ENCODE data around the gene NT5M.

NT5M gene

DNA sequence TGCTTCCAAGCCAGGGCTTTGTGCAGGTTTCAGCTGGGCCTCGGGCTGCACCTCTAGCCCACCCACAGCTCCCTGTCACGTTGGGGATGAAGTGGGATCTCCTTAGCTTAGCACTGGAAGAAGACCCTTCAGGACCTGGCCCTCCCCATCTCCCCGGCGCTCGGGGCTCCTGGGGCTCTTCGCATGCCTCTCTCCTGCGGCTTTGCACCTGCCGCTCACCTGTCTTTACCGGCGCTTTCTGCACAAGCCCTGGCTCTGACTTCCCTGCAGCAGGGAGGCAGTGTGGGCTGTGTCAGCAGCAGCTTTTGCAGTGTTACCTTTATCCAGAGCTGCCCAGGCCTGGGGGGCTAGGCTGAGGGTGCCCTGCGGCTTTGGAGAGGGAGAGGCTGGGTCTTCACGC is 52.3 kb downstream of the NT5M start:
- DNase-seq = no peak

DNA sequence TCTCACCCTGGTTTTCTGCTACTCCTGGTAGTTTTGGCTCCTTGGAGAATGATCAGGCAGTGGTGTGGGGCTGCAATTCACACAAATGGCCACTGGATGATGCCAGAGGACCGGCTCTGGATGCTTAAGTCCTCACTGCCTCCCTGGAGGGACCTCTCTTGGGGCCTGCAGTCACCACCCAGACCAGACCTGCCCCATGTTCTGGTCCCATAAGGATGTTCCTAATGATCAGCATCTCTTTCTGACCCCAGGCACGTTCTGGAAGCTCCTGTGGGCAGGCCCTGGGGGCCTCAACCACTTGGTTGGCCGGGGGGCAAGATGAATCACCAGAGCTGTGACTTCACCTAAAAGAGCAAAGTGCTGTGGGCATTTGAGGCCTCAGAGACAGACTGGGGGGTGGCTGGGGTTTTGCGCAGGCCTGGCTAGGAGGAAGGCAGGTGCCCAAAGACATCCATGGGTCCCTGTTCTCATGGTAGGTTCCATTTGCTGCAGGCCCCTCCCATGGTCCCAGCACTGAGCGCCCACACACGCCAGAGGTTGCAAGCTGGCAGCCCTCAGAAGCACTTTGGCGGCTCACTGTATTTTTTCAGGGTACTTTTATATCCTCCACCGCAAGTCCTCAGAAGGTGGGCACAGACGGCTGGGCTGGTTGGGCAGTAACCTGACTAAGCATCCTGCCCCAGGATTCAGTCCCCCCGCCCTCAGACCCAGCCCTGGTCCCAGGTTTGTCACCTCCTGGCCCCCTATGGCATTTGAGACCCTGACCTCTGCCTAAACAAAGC is 53.2 kb downstream of the NT5M start:
- DNase-seq = peak; percentile 69

- no peak for DNase-seq
Observed at GRCh38 chr17:17356931-17357270, 53.7 kb downstream of the NT5M start.

DNA sequence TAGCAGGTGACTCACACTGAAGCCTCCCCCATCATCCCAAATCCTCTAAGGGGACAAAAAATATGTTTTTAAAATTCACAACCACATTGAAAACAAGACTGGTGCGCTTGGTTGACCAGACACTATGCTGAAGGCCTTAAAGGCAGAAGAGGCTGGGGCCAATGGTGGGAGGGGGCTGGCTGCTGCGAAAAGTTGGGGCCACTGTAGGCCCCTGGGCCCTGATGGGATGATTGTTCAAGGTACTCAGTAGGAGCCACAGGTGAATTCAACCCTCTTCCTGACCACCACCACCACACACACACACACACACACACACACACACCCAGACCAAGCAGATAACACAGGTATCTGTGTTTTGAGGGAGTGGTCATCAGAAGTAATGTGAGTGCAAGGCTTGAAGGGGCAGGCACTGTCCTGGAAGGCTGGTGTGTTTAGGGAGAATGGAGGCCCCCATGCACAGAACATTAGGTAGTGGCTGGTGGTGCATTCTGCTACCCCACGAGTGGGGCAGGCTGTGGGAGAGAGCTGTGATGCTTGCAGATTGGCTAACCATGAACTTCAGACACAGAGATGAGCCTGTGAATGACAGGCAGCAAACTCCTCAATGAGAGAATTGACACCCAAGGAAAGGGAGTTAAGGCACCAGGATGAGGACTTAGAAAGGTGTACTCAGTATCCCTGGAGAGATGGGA is 55.0 kb downstream of the NT5M start:
- no peak for DNase-seq

GRCh38 chr17:17358866-17359265 is 55.7 kb downstream of the NT5M start:
- DNase-seq = no peak

DNA sequence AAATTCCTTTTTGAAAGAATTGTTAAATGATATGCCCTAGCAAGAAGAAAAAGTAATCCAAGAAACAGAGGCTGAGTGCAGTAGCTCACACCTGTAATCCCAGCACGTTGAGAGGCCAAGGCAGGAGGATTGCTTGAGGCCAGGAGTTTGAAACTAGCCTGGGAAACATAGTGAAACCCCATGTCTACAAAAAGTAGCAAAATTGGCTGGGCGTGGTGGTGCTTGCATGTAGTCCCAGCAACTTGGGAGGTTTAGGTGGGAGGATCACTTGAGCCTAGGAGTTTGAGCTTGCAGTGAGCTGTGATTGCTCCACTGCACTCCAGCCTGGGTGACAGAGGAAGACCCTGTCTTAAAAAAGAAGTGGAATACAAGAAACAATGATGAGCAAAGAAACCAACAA is 56.1 kb downstream of the NT5M start:
- no peak for DNase-seq

DNA sequence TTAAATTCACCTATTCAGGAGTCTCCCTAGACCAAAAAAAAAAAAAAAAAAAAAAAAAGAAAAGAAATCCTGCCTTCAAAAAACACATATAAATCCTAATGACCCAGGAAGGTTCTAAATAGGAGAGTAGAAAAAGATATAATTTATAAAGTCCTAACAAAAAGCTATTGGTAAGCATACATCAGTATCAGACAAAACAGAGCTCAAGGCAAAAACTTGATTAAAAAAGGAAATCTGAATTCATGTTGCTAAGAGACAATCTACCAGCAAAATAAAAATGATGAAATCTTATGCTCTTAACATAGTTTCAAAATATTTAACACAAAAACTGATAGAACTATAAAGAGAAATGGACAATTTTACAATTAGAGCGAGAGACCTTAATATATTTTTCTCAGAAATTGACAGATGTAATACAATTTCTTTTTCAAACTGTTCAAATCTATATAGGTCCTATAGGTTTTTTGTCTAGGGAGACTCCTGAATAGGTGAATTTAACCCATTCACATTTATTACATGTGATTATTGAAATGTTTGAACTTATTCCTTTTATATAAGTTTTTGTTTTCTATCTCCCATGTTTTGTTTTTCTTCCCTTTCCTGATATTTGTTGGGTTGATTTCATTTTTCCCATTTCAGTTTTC is 57.0 kb downstream of the NT5M start:
- DNase-seq = no peak

DNA sequence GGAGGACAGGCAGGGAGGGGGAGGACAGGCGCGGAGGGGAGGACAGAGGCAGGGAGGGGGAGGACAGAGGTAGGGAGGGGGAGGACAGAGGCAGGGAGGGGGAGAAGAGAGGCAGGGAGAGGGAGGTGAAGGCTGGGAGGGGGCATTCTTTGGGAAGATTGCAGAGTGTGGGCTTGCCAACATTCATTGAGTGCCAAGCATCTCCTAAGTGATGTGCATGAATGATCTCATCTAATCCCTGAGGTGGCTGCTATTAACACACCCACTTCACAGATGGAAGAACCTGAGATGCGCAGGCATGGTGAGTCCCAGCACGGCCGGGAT is 58.3 kb downstream of the NT5M start:
- no peak for DNase-seq

GRCh38 chr17:17361867-17362539 is 58.8 kb downstream of the NT5M start:
- no peak for DNase-seq

GRCh38 chr17:17362540-17362930 is 59.4 kb downstream of the NT5M start:
- no peak for DNase-seq

GRCh38 chr17:17363638-17364337 is 60.6 kb downstream of the NT5M start:
- DNase-seq = peak; percentile 47

- DNase-seq = no peak
Observed at GRCh38 chr17:17364338-17364667, 61.1 kb downstream of the NT5M start.

GRCh38 chr17:17365476-17366110 is 62.4 kb downstream of the NT5M start:
- no peak for DNase-seq

GRCh38 chr17:17366235-17366634 is 63.1 kb downstream of the NT5M start:
- no peak for DNase-seq

DNA sequence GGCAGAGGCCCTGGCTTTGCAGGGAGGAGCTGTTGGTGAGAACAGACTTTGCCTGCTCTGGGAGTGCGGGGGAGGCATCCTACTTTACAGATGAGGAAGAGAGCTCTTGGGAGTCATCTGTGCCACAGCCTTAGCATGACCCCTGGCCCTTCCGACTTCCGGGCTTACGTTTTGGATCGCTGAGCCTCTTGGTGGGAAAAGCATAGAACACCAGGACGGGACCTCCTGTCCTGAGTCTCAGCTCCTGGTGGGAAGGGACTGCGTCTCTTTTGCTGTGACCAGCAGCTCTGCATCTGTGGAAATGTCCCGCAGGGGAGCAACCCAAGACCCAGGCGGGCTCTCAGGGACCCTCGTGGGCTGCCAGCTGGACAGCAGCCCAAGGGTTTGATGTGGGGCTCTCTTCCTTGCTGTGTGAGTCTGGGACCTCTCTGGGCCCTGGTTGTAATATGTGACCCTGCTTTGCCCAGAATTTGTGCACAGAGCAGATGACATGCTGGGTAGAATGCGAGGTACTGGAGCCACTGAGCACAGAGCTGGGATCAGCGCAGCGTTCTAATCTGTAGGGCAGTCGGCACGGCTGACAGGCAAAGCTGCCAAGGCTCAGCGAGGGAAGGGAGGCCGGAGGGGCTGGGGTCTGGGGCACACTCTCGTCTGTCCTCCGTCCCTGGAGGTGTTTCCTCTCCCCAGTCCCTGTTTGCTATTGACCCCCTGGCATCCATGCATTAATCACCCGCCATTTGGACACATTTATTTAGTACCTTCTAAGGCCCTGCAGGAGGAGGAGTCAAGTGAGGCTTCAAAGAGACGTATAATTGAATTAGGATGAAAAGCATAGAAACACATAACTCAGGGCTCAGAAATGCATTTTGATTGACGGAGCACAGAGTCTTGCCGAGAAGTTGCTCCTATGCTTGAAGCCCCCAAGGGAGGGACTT is 64.0 kb downstream of the NT5M start:
- no peak for DNase-seq

- DNase-seq = no peak
Observed at GRCh38 chr17:17367931-17368330, 64.8 kb downstream of the NT5M start.

DNA sequence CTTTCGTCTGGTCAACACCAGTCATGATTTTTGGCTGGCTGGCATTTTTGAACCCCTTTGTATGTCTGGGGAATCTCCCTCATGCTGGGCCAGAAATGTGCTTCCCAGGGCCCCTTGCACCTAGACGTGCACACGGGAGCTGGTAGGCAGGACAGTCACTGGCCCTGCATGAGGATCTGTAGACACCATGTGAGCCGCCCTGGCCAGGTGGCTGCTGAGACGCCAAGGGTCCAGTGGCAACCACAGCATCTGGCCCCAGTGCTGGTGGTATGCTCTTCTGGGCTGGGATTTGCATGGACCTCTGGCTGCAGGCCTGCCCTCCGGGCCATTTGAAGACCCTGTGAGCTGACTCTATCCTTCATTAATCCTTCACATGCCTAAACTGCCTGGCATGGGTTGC is 67.5 kb downstream of the NT5M start:
- DNase-seq = no peak

DNA sequence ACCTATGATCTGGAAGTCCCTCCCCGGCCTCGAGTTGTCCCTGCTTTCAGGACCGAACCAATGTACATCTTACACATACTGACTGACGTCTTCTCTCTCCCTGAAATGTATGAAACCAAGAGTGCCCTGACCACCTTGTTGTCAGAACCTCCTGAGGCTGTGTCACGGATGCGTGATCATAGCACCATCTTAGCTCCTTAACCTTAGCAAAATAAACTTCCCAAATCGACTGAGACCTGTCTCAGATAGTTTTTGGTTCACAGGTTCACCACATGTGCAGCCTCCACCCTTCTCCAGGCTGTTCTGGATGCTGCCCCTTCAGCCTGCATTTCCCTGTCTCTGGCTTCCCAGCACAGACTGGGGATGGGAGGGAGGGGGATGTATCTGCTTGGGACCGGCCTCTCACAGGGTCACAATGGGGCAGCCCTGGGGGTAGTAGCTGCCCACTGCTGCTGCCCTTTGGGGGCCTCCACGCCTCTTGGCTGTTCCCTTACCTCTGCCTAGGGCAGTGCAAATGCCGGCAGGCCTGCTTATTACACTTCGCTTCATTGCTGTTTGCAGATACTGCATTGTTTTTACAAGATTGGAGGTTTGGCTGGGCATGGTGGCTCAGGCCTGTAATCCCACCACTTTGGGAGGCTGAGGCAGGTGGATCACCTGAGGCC is 69.8 kb downstream of the NT5M start:
- DNase-seq = no peak

GRCh38 chr17:17375841-17376240 is 72.7 kb downstream of the NT5M start:
- DNase-seq = no peak

GRCh38 chr17:17376362-17376761 is 73.2 kb downstream of the NT5M start:
- DNase-seq = no peak

Measured in CD4-positive, alpha-beta T cell treated with Interleukin-15 for 1 hour (primary cell).